NCI-H345 treated with DMSO at 0.1 percent for 48 hours (cell line): ENCODE measurements around the gene ZBTB20.

ENCODE experiments used
- DNase-seq: peaks from one replicate; lab custom pipeline; 2025; ENCODE audit not compliant: unreplicated experiment; lab: John Stamatoyannopoulos, UW

Gene ZBTB20

GRCh38 chr3:114313426-114313825 lies 833.7 kb downstream of the ZBTB20 start:
- DNase-seq: no peak

GRCh38 chr3:114310695-114311094 lies 836.4 kb downstream of the ZBTB20 start:
- no peak for DNase-seq

GRCh38 chr3:114308830-114309229 lies 838.3 kb downstream of the ZBTB20 start:
- no peak for DNase-seq

- DNase-seq: no peak
These were observed 838.7 kb downstream of the ZBTB20 start for GRCh38 chr3:114308377-114308776.

- no peak for DNase-seq
These were observed 839.3 kb downstream of the ZBTB20 start for GRCh38 chr3:114307832-114308231.

GRCh38 chr3:114307222-114307830 lies 839.8 kb downstream of the ZBTB20 start:
- DNase-seq: no peak

- no peak for DNase-seq
These were observed 847.0 kb downstream of the ZBTB20 start for GRCh38 chr3:114299941-114300624.

GRCh38 chr3:114299421-114299820 lies 847.7 kb downstream of the ZBTB20 start:
- no peak for DNase-seq

- no peak for DNase-seq
These were observed 851.1 kb downstream of the ZBTB20 start for GRCh38 chr3:114295946-114296345.

GRCh38 chr3:114294940-114295480 lies 852.1 kb downstream of the ZBTB20 start:
- no peak for DNase-seq

GRCh38 chr3:114293838-114294535 lies 853.1 kb downstream of the ZBTB20 start, which contains the start of gene TIGIT:
TSS of gene TIGIT (plus strand) at chr3:114294028. CDS start at chr3:114294062, 34 bp downstream.
- DNase-seq: no peak

GRCh38 chr3:114290911-114291901 lies 855.9 kb downstream of the ZBTB20 start:
- no peak for DNase-seq

GRCh38 chr3:114286266-114286665 lies 860.8 kb downstream of the ZBTB20 start:
- DNase-seq: no peak

- DNase-seq: no peak
These were observed 861.3 kb downstream of the ZBTB20 start for GRCh38 chr3:114285648-114286230.

GRCh38 chr3:114284644-114285043 lies 862.4 kb downstream of the ZBTB20 start:
- no peak for DNase-seq
